GM12878 (cell line): ENCODE measurements around the gene PARP1.

Source experiments
- EGR1 ChIP-seq, 2 experiments: IDR thresholded peaks; 1 replicate in 1 of 2; 2 replicates in 1 of 2; pipeline ENCODE4 v1.6.1; 2011 to 2012; ENCODE audit warnings: low read depth in 2 of 2, low read length in 2 of 2, borderline replicate concordance in 1 of 2, mild to moderate bottlenecking in 1 of 2, moderate library complexity in 1 of 2
- FOS ChIP-seq: IDR thresholded peaks from 3 replicates; pipeline ENCODE4 v1.6.1; 2011; ENCODE audit warnings: borderline replicate concordance; ENCODE audit not compliant: insufficient read length; ENCODE audit errors: extremely low read depth
- FOXM1 ChIP-seq: IDR thresholded peaks from 2 replicates; pipeline ENCODE4 v1.6.1; 2012; ENCODE audit warnings: low read depth, mild to moderate bottlenecking, inconsistent platforms, low read length, moderate library complexity
- HDAC2 ChIP-seq: fragments of 200-600 bp; sonication (generic); IDR thresholded peaks from 2 replicates; pipeline ENCODE4 v1.6.1; 2017
- POLR2AphosphoS5 ChIP-seq: IDR thresholded peaks from 2 replicates; pipeline ENCODE4 v1.6.1; 2011; ENCODE audit warnings: mild to moderate bottlenecking, low read length, inconsistent platforms
- RCOR1 ChIP-seq: conservative IDR thresholded peaks from 2 replicates; pipeline ENCODE4 v1.6.1; 2012; ENCODE audit warnings: low read depth, low read length, improper control_type of control experiment
- SMC3 ChIP-seq: IDR thresholded peaks from 2 replicates; pipeline ENCODE4 v1.6.1; 2011; ENCODE audit warnings: low read length, improper control_type of control experiment, borderline replicate concordance
- TF ChIP-seq, protein P1 (sequence below): IDR thresholded peaks from 2 replicates; pipeline ENCODE4 v1.6.1; 2012; ENCODE audit warnings: mild to moderate bottlenecking, low read depth, low read length
- TF ChIP-seq, protein P2 (sequence below): IDR thresholded peaks from 2 replicates; pipeline ENCODE4 v1.6.1; 2011; ENCODE audit warnings: low read depth, low read length, improper control_type of control experiment, borderline replicate concordance
- TF ChIP-seq, protein P3 (sequence below): fragments of 450-650 bp; conservative IDR thresholded peaks from 2 replicates; pipeline ENCODE4 v1.6.1; 2017; ENCODE audit warnings: mild to moderate bottlenecking, moderate library complexity
- TF ChIP-seq, protein P4 (sequence below), 3 experiments: IDR thresholded peaks in 2 of 3; conservative IDR thresholded peaks in 1 of 3; 2 replicates each; pipeline ENCODE4 v1.5.1; 2011; ENCODE audit warnings: low read depth in 3 of 3, low read length in 3 of 3, mild to moderate bottlenecking in 3 of 3, control low read depth in 2 of 3, moderate library complexity in 2 of 3, inconsistent platforms in 1 of 3, mixed read lengths in 1 of 3; ENCODE audit not compliant: control insufficient read depth in 2 of 3, insufficient read depth in 1 of 3; ENCODE audit errors: extremely low read depth in 1 of 3
- TF ChIP-seq, protein P5 (sequence below): fragments of 450-650 bp; IDR thresholded peaks from 2 replicates; pipeline ENCODE4 v1.6.1; 2017; ENCODE audit warnings: mild to moderate bottlenecking, moderate library complexity

DNA sequence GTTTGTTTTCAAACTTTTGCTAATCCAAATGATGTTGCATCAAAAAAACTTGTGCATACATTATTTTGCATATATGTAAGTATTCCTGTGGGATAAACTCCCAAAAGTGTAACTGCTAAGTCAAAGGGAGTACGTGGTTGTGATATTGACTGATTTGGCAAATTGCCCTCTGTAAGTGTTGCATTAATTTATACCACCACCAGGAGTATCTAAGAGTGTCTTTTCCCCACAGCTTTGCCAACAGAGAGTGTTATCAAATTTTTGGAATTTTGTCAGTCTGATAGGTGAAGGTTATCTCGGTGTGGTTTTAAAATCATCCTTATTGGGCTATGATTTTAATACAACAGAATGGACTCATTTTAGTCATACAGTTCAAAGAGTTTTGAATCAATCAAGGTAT lies 30.1 kb upstream of the PARP1 start:
- TF ChIP-seq, protein P1, sequence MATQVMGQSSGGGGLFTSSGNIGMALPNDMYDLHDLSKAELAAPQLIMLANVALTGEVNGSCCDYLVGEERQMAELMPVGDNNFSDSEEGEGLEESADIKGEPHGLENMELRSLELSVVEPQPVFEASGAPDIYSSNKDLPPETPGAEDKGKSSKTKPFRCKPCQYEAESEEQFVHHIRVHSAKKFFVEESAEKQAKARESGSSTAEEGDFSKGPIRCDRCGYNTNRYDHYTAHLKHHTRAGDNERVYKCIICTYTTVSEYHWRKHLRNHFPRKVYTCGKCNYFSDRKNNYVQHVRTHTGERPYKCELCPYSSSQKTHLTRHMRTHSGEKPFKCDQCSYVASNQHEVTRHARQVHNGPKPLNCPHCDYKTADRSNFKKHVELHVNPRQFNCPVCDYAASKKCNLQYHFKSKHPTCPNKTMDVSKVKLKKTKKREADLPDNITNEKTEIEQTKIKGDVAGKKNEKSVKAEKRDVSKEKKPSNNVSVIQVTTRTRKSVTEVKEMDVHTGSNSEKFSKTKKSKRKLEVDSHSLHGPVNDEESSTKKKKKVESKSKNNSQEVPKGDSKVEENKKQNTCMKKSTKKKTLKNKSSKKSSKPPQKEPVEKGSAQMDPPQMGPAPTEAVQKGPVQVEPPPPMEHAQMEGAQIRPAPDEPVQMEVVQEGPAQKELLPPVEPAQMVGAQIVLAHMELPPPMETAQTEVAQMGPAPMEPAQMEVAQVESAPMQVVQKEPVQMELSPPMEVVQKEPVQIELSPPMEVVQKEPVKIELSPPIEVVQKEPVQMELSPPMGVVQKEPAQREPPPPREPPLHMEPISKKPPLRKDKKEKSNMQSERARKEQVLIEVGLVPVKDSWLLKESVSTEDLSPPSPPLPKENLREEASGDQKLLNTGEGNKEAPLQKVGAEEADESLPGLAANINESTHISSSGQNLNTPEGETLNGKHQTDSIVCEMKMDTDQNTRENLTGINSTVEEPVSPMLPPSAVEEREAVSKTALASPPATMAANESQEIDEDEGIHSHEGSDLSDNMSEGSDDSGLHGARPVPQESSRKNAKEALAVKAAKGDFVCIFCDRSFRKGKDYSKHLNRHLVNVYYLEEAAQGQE = no peak
- TF ChIP-seq EGR1 (IDR thresholded peaks at IDR 0.05; ENCODE audit: borderline replicate concordance in 1 of 2, low read depth in 2 of 2, low read length in 2 of 2) (no peak), SMC3 (no peak), HDAC2 (no peak), FOS (no peak), FOXM1 (no peak), POLR2AphosphoS5 (no peak), RCOR1 (no peak)
- TF ChIP-seq, protein P2, sequence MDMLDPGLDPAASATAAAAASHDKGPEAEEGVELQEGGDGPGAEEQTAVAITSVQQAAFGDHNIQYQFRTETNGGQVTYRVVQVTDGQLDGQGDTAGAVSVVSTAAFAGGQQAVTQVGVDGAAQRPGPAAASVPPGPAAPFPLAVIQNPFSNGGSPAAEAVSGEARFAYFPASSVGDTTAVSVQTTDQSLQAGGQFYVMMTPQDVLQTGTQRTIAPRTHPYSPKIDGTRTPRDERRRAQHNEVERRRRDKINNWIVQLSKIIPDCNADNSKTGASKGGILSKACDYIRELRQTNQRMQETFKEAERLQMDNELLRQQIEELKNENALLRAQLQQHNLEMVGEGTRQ = no peak
- TF ChIP-seq, protein P3, sequence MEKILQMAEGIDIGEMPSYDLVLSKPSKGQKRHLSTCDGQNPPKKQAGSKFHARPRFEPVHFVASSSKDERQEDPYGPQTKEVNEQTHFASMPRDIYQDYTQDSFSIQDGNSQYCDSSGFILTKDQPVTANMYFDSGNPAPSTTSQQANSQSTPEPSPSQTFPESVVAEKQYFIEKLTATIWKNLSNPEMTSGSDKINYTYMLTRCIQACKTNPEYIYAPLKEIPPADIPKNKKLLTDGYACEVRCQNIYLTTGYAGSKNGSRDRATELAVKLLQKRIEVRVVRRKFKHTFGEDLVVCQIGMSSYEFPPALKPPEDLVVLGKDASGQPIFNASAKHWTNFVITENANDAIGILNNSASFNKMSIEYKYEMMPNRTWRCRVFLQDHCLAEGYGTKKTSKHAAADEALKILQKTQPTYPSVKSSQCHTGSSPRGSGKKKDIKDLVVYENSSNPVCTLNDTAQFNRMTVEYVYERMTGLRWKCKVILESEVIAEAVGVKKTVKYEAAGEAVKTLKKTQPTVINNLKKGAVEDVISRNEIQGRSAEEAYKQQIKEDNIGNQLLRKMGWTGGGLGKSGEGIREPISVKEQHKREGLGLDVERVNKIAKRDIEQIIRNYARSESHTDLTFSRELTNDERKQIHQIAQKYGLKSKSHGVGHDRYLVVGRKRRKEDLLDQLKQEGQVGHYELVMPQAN = no peak
- TF ChIP-seq, protein P4, sequence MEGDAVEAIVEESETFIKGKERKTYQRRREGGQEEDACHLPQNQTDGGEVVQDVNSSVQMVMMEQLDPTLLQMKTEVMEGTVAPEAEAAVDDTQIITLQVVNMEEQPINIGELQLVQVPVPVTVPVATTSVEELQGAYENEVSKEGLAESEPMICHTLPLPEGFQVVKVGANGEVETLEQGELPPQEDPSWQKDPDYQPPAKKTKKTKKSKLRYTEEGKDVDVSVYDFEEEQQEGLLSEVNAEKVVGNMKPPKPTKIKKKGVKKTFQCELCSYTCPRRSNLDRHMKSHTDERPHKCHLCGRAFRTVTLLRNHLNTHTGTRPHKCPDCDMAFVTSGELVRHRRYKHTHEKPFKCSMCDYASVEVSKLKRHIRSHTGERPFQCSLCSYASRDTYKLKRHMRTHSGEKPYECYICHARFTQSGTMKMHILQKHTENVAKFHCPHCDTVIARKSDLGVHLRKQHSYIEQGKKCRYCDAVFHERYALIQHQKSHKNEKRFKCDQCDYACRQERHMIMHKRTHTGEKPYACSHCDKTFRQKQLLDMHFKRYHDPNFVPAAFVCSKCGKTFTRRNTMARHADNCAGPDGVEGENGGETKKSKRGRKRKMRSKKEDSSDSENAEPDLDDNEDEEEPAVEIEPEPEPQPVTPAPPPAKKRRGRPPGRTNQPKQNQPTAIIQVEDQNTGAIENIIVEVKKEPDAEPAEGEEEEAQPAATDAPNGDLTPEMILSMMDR (IDR thresholded peaks at IDR 0.05 in 2 of 3, conservative IDR thresholded peaks at IDR 0.05 in 1 of 3; ENCODE audit: control insufficient read depth in 2 of 3, extremely low read depth in 1 of 3, insufficient read depth in 1 of 3, low read depth in 3 of 3, low read length in 3 of 3) = 0 out of 6 replicates have a peak, but pooled peaks of 1 of the 3 experiments have one; percentile 9
- TF ChIP-seq, protein P5, sequence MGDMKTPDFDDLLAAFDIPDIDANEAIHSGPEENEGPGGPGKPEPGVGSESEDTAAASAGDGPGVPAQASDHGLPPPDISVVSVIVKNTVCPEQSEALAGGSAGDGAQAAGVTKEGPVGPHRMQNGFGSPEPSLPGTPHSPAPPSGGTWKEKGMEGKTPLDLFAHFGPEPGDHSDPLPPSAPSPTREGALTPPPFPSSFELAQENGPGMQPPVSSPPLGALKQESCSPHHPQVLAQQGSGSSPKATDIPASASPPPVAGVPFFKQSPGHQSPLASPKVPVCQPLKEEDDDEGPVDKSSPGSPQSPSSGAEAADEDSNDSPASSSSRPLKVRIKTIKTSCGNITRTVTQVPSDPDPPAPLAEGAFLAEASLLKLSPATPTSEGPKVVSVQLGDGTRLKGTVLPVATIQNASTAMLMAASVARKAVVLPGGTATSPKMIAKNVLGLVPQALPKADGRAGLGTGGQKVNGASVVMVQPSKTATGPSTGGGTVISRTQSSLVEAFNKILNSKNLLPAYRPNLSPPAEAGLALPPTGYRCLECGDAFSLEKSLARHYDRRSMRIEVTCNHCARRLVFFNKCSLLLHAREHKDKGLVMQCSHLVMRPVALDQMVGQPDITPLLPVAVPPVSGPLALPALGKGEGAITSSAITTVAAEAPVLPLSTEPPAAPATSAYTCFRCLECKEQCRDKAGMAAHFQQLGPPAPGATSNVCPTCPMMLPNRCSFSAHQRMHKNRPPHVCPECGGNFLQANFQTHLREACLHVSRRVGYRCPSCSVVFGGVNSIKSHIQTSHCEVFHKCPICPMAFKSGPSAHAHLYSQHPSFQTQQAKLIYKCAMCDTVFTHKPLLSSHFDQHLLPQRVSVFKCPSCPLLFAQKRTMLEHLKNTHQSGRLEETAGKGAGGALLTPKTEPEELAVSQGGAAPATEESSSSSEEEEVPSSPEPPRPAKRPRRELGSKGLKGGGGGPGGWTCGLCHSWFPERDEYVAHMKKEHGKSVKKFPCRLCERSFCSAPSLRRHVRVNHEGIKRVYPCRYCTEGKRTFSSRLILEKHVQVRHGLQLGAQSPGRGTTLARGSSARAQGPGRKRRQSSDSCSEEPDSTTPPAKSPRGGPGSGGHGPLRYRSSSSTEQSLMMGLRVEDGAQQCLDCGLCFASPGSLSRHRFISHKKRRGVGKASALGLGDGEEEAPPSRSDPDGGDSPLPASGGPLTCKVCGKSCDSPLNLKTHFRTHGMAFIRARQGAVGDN = no peak
